B cell (primary cell): ENCODE measurements around the gene CES1. TPM values are rescaled to one million over a fixed set of nuclear protein-coding genes. Genes with fewer than 3 reads are reported as not detected.

Experiments
- ATAC-seq: fragments of 200-7000 bp; cut with Tn5 transposase; one replicate; pipeline ENCODE4 v1.10.0; 2021; ENCODE audit warnings: low read depth, mild to moderate bottlenecking, moderate number of reproducible peaks, moderate library complexity
- CTCF ChIA-PET: fragments of 350-600 bp; sonication (Branson Sonifier 250); formaldehyde crosslinking; loops from one replicate; lab custom pipeline; 2021; ENCODE audit warnings: antibody characterized with exemption, inconsistent platforms; lab: Charles Lee
- POLR2A ChIA-PET: fragments of 350-600 bp; sonication (Branson Sonifier 250); formaldehyde crosslinking; loops from one replicate; lab custom pipeline; 2021; ENCODE audit warnings: antibody characterized with exemption; lab: Charles Lee
- DNase-seq: peaks from one replicate; pipeline ENCODE4 v3.0.0; 2013
- H2AFZ ChIP-seq: 2 replicates; pipeline ENCODE4 v1.6.1; 2012; ENCODE audit warnings: mild to moderate bottlenecking, low read depth, low read length; ENCODE audit not compliant: insufficient read depth, poor library complexity, severe bottlenecking
- H3K27ac ChIP-seq, 2 donors: 1 replicate in 1 of 2; 2 replicates in 1 of 2; pipeline ENCODE4 v1.5.1; 2012 to 2013; ENCODE audit warnings: low read length in 2 of 2, mild to moderate bottlenecking in 2 of 2, moderate library complexity in 1 of 2
- H3K27me3 ChIP-seq, 4 experiments: fragments of 200-600 bp in 1 of 4; sonication (generic) in 1 of 4; replicated peaks in 1 of 4; 1 replicate in 2 of 4; 2 replicates in 2 of 4; pipeline versions ENCODE4 v1.6.1 to v1.7.0; 2013 to 2016; ENCODE audit warnings: low read length in 3 of 4, mild to moderate bottlenecking in 2 of 4, mixed read lengths in 1 of 4, moderate library complexity in 1 of 4; ENCODE audit not compliant: insufficient read depth in 4 of 4, control insufficient read depth in 3 of 4; ENCODE audit errors: control extremely low read depth in 1 of 4
- H3K36me3 ChIP-seq, 2 experiments: replicated peaks in 1 of 2; 1 replicate in 1 of 2; 2 replicates in 1 of 2; pipeline versions ENCODE4 v1.6.1 to v1.7.1; 2013; ENCODE audit warnings: low read length in 1 of 2; ENCODE audit not compliant: insufficient read depth in 2 of 2, control insufficient read depth in 1 of 2; ENCODE audit errors: control extremely low read depth in 1 of 2, extremely low read depth in 1 of 2
- H3K4me1 ChIP-seq, 2 donors: fragments of 200-600 bp in 1 of 2; sonication (generic) in 1 of 2; 1 replicate in 1 of 2; 2 replicates in 1 of 2; pipeline versions ENCODE4 v1.5.1 to v1.6.1; 2013 to 2017; ENCODE audit warnings: low read length in 2 of 2; ENCODE audit not compliant: control insufficient read depth in 2 of 2, insufficient read depth in 2 of 2
- H3K4me2 ChIP-seq: replicated peaks from 2 replicates; pipeline ENCODE3; 2012; ENCODE audit warnings: mild to moderate bottlenecking, low read depth, low read length; ENCODE audit not compliant: poor library complexity, severe bottlenecking
- H3K4me3 ChIP-seq, 5 experiments: fragments of 200-600 bp in 1 of 5; sonication (generic) in 1 of 5; 1 replicate in 3 of 5; 2 replicates in 2 of 5; pipeline versions ENCODE4 v1.5.1 to v1.7.0; 2011 to 2016; ENCODE audit warnings: low read length in 4 of 5, mild to moderate bottlenecking in 4 of 5, low read depth in 2 of 5, control low read depth in 1 of 5, moderate library complexity in 1 of 5; ENCODE audit not compliant: insufficient read depth in 1 of 5; ENCODE audit errors: control extremely low read depth in 1 of 5, extremely low read depth in 1 of 5
- H3K79me2 ChIP-seq: fragments of 200-600 bp; sonication (generic); one replicate; pipeline ENCODE4 v1.6.0; 2016; ENCODE audit warnings: low read length; ENCODE audit not compliant: control insufficient read depth, insufficient read depth
- H3K9ac ChIP-seq: fragments of 200-600 bp; sonication (generic); 2 replicates; pipeline ENCODE4 v1.6.1; 2017; ENCODE audit warnings: mild to moderate bottlenecking, low read length, moderate library complexity
- H3K9me3 ChIP-seq, 3 donors: one replicate each; pipeline versions ENCODE4 v1.6.1 to v1.7.1; 2013; ENCODE audit warnings: low read length in 2 of 3; ENCODE audit not compliant: control insufficient read depth in 2 of 3, insufficient read depth in 1 of 3; ENCODE audit errors: control extremely low read depth in 1 of 3
- H4K20me1 ChIP-seq: 2 replicates; pipeline ENCODE4 v1.6.0; 2012; ENCODE audit warnings: mild to moderate bottlenecking, low read length; ENCODE audit not compliant: insufficient read depth, control insufficient read depth, poor library complexity, severe bottlenecking
- H3K27ac Mint-ChIP-seq: one replicate; pipeline ENCODE4 v1.8.0; 2021; ENCODE audit warnings: mixed read lengths
- H3K27me3 Mint-ChIP-seq: one replicate; pipeline ENCODE4 v1.8.0; 2021; ENCODE audit warnings: mixed read lengths
- H3K4me1 Mint-ChIP-seq: one replicate; pipeline ENCODE4 v1.8.0; 2021; ENCODE audit warnings: mixed read lengths
- H3K4me3 Mint-ChIP-seq: one replicate; pipeline ENCODE4 v1.8.0; 2021; ENCODE audit warnings: mixed read lengths
- H3K9me3 Mint-ChIP-seq: one replicate; pipeline ENCODE4 v1.8.0; 2022; ENCODE audit warnings: mixed read lengths; ENCODE audit not compliant: insufficient read depth
- EZH2 ChIP-seq: IDR thresholded peaks from 2 replicates; pipeline ENCODE4 v1.6.1; 2012; ENCODE audit warnings: borderline replicate concordance, low read depth, mild to moderate bottlenecking, moderate library complexity, low read length; ENCODE audit not compliant: insufficient read depth, poor library complexity, severe bottlenecking
- WGBS: methylation state at CpG from one replicate; pipeline ENCODE4 v1.1.5; 2013; ENCODE audit warnings: missing lambda C conversion rate; ENCODE audit not compliant: insufficient coverage; 5-methylcytosine and 5-hydroxymethylcytosine counted together
- intact Hi-C: fragments of 100-400 bp; cut with micrococcal nuclease; formaldehyde crosslinking; loops from one replicate; pipeline ENCODE4 v1.10.0; 2022
- polyA plus RNA-seq: library from polyadenylated mRNA; depleted of rRNA; stranded (reverse); fragments of >200 nt; gene quantifications from 2 replicates; pipeline ENCODE4 v1.2.3, GENCODE V29; 2012
- total RNA-seq, 2 donors: library from RNA; stranded (reverse); fragments of 120-200 nt in 1 of 2; gene quantifications; 1 replicate in 1 of 2; 2 replicates in 1 of 2; pipeline versions ENCODE4 v1.2.3 to v1.2.4, GENCODE V29; 2013 to 2022
- TF ChIP-seq, protein P1 (sequence below): fragments of 200-600 bp; IDR thresholded peaks from one replicate; pipeline ENCODE4 v1.8.0; 2022; ENCODE audit warnings: antibody characterized with exemption, mild to moderate bottlenecking

CES1 gene
- total and polyA plus RNA-seq, 2 donors (not counting 1 experiment from before 2014, with no cell fraction given) = 0.37 to 1.2 TPM

DNA sequence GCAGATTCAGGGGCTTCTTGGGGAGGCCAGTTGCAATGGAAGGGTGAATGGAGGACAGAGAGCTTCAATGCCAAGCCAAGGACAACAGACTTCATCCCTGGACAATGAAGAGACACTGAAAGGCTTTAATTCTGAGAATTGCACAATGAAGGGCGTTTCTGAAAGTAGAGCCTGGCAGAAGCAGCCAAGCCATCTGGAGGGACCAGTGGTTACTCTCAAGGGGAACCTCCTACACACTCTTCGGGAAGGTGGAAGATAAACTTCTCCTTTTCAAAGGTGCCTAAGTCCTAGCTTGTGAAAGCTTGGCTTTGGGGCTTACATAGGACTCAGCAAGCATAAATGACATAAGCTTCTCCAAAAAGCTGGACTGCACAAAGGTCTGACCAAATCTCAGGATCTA is 6.2 kb upstream of the CES1 start:
- Histone ChIP-seq H3K4me1 (no peaks in the 10 kb centered on the region), H4K20me1 (no peaks in the 10 kb centered on the region), H3K9ac (no peak overlapping the region), H3K27ac (no peak overlapping the region), H3K4me3 (no peak overlapping the region), H3K4me2 (no peak overlapping the region), H3K9me3 (no peaks in the 10 kb centered on the region), H3K27me3 (no peaks in the 10 kb centered on the region), H2AFZ (no peak overlapping the region), H3K79me2 (no peaks in the 10 kb centered on the region), H3K36me3 (no peaks in the 10 kb centered on the region)
- POLR2A ChIA-PET = no interaction called here
- intact Hi-C loops = no loop called here
- no peak overlapping the region for H3K27ac Mint-ChIP-seq
- H3K4me1 Mint-ChIP-seq = peaks cover 3% of the 10 kb centered on the region
- no peak for DNase-seq
- no peaks in the 10 kb centered on the region for H3K9me3 Mint-ChIP-seq
- WGBS = 0% methylated on average over 1 of the region's 2 CpGs
- TF ChIP-seq, protein P1, sequence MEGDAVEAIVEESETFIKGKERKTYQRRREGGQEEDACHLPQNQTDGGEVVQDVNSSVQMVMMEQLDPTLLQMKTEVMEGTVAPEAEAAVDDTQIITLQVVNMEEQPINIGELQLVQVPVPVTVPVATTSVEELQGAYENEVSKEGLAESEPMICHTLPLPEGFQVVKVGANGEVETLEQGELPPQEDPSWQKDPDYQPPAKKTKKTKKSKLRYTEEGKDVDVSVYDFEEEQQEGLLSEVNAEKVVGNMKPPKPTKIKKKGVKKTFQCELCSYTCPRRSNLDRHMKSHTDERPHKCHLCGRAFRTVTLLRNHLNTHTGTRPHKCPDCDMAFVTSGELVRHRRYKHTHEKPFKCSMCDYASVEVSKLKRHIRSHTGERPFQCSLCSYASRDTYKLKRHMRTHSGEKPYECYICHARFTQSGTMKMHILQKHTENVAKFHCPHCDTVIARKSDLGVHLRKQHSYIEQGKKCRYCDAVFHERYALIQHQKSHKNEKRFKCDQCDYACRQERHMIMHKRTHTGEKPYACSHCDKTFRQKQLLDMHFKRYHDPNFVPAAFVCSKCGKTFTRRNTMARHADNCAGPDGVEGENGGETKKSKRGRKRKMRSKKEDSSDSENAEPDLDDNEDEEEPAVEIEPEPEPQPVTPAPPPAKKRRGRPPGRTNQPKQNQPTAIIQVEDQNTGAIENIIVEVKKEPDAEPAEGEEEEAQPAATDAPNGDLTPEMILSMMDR = no peak
- no peak for TF ChIP-seq EZH2
- H3K4me3 Mint-ChIP-seq = no peak overlapping the region
- CTCF ChIA-PET = interaction anchor here (2.8 kb wide), 1 partner anchor 374 kb away, joined by 7 read pairs; no protein-coding TSS in a partner anchor
- peaks cover 6% of the 10 kb centered on the region for H3K27me3 Mint-ChIP-seq
- no peak for ATAC-seq

DNA sequence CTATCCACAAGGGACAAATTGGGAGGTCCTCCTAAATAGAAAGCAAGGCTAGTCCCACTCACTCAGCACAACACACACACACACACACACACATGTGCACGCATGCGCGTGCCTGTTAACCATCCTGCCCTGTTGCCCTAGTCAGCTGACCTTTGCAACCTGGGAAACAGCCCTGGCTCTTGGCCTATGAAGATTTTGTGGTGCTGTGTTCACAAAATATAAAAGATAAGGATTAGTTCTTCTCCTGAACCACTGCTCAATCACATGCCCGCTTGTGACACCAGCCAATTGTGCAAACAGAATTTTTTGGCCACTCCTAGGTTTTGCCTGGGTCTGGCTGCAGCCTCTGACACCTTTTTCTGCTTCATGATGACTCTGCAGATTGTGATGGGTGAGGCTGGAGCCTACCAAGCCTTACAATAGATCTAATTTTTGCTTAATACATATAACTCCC is 3.3 kb upstream of the CES1 start:
- no peak overlapping the region for H3K27ac Mint-ChIP-seq
- peaks cover 11% of the 10 kb centered on the region for H3K27me3 Mint-ChIP-seq
- no peak overlapping the region for H3K4me2 ChIP-seq
- no peak overlapping the region for H2AFZ ChIP-seq
- H3K9me3 Mint-ChIP-seq = no peaks in the 10 kb centered on the region
- H4K20me1 ChIP-seq = no peaks in the 10 kb centered on the region
- CTCF ChIA-PET = no interaction called here
- POLR2A ChIA-PET = no interaction called here
- no peak overlapping the region for H3K9ac ChIP-seq
- intact Hi-C loops = no loop called here
- H3K27me3 ChIP-seq = no peaks in the 10 kb centered on the region
- WGBS = no CpG with 5 or more reads among the region's 4 CpGs
- DNase-seq = no peak
- TF ChIP-seq, protein P1 = no peak
- TF ChIP-seq EZH2 = no peak
- H3K4me1 ChIP-seq = no peaks in the 10 kb centered on the region
- H3K4me3 ChIP-seq = no peak overlapping the region
- no peak for ATAC-seq
- peaks cover 6% of the 10 kb centered on the region for H3K4me1 Mint-ChIP-seq
- H3K79me2 ChIP-seq = no peaks in the 10 kb centered on the region
- H3K4me3 Mint-ChIP-seq = no peak overlapping the region
- no peaks in the 10 kb centered on the region for H3K36me3 ChIP-seq
- H3K27ac ChIP-seq = no peak overlapping the region
- no peaks in the 10 kb centered on the region for H3K9me3 ChIP-seq
